HepG2 (cell line): Measurements from ENCODE around the gene ZXDC. TPM values are rescaled to one million over a fixed set of nuclear protein-coding genes. Genes with fewer than 3 reads are reported as not detected.

Experiments used
- FOXJ3 ChIP-seq: sonication (generic); formaldehyde crosslinking; IDR thresholded peaks from 2 replicates; pipeline ENCODE4 v1.4.0; 2020; ENCODE audit warnings: missing genetic modification reagents, mild to moderate bottlenecking, borderline replicate concordance
- PAWR ChIP-seq: sonication (generic); formaldehyde crosslinking; IDR thresholded peaks from 2 replicates; pipeline ENCODE4 v1.4.0; 2020; ENCODE audit warnings: missing genetic modification reagents, mild to moderate bottlenecking, borderline replicate concordance
- U2AF2 ChIP-seq: fragments of 200-400 bp; formaldehyde crosslinking; IDR thresholded peaks from 2 replicates; pipeline ENCODE4 v1.6.1; 2017; ENCODE audit warnings: low read depth, mild to moderate bottlenecking, low read length
- polyA plus RNA-seq, 8 experiments: library from polyadenylated mRNA; depleted of rRNA in 3 of 8; stranded (reverse) in 7 of 8; unstranded in 1 of 8; fragments of >200 nt; fragmentation: Illumina TruSeq in 4 of 8; extraction: Trizol in 4 of 8; gene quantifications; 2 replicates each; pipeline versions ENCODE4 v1.2.1 to v1.2.3, GENCODE V29; 2011 to 2016; ENCODE audit warnings: low read depth in 4 of 8, missing spikeins in 1 of 8, mixed read lengths in 1 of 8; ENCODE audit not compliant: insufficient read depth in 1 of 8
- total RNA-seq, 5 experiments: library from RNA; depleted of rRNA; stranded (reverse); fragments of >200 nt; fragmentation: Illumina TruSeq; extraction: Trizol; gene quantifications; 2 replicates each; pipeline ENCODE4 v1.2.3, GENCODE V29; 2016; ENCODE audit warnings: low read depth in 1 of 5
- TF ChIP-seq, protein P1 (sequence below): sonication (generic); formaldehyde crosslinking; IDR thresholded peaks from 2 replicates; pipeline ENCODE4 v1.5.1; 2020; ENCODE audit warnings: missing genetic modification reagents, mild to moderate bottlenecking, borderline replicate concordance
- TF ChIP-seq, protein P2 (sequence below): sonication (generic); formaldehyde crosslinking; IDR thresholded peaks from 2 replicates; pipeline ENCODE4 v1.9.0; 2021; ENCODE audit warnings: mild to moderate bottlenecking, missing genetic modification reagents

Gene ZXDC
- total and polyA plus RNA-seq, 2 of the 13 experiments (the other 11 are each of a cell fraction or from before 2014, with no cell fraction given) = 17.6 to 21.2 TPM

- TF ChIP-seq, protein P1, sequence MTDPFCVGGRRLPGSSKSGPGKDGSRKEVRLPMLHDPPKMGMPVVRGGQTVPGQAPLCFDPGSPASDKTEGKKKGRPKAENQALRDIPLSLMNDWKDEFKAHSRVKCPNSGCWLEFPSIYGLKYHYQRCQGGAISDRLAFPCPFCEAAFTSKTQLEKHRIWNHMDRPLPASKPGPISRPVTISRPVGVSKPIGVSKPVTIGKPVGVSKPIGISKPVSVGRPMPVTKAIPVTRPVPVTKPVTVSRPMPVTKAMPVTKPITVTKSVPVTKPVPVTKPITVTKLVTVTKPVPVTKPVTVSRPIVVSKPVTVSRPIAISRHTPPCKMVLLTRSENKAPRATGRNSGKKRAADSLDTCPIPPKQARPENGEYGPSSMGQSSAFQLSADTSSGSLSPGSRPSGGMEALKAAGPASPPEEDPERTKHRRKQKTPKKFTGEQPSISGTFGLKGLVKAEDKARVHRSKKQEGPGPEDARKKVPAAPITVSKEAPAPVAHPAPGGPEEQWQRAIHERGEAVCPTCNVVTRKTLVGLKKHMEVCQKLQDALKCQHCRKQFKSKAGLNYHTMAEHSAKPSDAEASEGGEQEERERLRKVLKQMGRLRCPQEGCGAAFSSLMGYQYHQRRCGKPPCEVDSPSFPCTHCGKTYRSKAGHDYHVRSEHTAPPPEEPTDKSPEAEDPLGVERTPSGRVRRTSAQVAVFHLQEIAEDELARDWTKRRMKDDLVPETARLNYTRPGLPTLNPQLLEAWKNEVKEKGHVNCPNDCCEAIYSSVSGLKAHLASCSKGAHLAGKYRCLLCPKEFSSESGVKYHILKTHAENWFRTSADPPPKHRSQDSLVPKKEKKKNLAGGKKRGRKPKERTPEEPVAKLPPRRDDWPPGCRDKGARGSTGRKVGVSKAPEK (CRISPR knock-in tag) = no peak
- TF ChIP-seq PAWR (no peak), FOXJ3 (CRISPR knock-in tag) (no peak), U2AF2 (no peak)
- TF ChIP-seq, protein P2, sequence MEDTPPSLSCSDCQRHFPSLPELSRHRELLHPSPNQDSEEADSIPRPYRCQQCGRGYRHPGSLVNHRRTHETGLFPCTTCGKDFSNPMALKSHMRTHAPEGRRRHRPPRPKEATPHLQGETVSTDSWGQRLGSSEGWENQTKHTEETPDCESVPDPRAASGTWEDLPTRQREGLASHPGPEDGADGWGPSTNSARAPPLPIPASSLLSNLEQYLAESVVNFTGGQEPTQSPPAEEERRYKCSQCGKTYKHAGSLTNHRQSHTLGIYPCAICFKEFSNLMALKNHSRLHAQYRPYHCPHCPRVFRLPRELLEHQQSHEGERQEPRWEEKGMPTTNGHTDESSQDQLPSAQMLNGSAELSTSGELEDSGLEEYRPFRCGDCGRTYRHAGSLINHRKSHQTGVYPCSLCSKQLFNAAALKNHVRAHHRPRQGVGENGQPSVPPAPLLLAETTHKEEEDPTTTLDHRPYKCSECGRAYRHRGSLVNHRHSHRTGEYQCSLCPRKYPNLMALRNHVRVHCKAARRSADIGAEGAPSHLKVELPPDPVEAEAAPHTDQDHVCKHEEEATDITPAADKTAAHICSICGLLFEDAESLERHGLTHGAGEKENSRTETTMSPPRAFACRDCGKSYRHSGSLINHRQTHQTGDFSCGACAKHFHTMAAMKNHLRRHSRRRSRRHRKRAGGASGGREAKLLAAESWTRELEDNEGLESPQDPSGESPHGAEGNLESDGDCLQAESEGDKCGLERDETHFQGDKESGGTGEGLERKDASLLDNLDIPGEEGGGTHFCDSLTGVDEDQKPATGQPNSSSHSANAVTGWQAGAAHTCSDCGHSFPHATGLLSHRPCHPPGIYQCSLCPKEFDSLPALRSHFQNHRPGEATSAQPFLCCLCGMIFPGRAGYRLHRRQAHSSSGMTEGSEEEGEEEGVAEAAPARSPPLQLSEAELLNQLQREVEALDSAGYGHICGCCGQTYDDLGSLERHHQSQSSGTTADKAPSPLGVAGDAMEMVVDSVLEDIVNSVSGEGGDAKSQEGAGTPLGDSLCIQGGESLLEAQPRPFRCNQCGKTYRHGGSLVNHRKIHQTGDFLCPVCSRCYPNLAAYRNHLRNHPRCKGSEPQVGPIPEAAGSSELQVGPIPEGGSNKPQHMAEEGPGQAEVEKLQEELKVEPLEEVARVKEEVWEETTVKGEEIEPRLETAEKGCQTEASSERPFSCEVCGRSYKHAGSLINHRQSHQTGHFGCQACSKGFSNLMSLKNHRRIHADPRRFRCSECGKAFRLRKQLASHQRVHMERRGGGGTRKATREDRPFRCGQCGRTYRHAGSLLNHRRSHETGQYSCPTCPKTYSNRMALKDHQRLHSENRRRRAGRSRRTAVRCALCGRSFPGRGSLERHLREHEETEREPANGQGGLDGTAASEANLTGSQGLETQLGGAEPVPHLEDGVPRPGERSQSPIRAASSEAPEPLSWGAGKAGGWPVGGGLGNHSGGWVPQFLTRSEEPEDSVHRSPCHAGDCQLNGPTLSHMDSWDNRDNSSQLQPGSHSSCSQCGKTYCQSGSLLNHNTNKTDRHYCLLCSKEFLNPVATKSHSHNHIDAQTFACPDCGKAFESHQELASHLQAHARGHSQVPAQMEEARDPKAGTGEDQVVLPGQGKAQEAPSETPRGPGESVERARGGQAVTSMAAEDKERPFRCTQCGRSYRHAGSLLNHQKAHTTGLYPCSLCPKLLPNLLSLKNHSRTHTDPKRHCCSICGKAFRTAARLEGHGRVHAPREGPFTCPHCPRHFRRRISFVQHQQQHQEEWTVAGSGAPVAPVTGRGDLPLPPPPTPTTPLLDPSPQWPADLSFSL (CRISPR knock-in tag) = no peak
Observed at GRCh38 chr3:126439346-126439967, 36.2 kb downstream of the ZXDC start (continued).
